ENCODE measurements around the gene LGALS3BP.

DNA sequence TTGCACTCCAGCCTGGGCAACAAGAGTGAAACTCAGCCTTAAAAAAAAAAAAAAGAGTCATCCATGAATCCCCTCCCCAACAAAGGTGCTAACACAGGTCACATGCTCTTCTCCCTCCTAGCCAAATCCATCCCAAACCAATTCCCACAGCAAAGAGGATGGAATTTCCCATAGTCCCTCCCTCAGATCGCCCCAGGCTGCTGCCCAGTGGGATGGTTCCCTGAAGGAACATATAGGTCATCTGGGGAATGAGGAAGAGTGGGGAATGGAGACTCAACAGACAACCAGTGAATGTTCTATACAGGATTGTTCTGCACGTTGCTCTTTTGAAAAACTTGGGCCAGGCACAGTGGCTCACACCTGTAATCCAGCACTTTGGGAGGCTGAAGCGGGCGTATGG, 18.2 kb downstream of the LGALS3BP start:
- TF ChIP-seq, protein P1, sequence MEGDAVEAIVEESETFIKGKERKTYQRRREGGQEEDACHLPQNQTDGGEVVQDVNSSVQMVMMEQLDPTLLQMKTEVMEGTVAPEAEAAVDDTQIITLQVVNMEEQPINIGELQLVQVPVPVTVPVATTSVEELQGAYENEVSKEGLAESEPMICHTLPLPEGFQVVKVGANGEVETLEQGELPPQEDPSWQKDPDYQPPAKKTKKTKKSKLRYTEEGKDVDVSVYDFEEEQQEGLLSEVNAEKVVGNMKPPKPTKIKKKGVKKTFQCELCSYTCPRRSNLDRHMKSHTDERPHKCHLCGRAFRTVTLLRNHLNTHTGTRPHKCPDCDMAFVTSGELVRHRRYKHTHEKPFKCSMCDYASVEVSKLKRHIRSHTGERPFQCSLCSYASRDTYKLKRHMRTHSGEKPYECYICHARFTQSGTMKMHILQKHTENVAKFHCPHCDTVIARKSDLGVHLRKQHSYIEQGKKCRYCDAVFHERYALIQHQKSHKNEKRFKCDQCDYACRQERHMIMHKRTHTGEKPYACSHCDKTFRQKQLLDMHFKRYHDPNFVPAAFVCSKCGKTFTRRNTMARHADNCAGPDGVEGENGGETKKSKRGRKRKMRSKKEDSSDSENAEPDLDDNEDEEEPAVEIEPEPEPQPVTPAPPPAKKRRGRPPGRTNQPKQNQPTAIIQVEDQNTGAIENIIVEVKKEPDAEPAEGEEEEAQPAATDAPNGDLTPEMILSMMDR (IDR thresholded peaks at IDR 0.05 in 8 of 11, conservative IDR thresholded peaks at IDR 0.05 in 3 of 11) = no peak
- no peak for TF ChIP-seq POLR2A (IDR thresholded peaks at IDR 0.05)

Data from spleen (tissue), 7 donors.